COLO668 (cell line): ENCODE data around the gene BRF1.

ENCODE experiments used
- DNase-seq: peaks from one replicate; lab custom pipeline; 2025; ENCODE audit not compliant: unreplicated experiment; lab: John Stamatoyannopoulos, UW

The BRF1 gene

DNA sequence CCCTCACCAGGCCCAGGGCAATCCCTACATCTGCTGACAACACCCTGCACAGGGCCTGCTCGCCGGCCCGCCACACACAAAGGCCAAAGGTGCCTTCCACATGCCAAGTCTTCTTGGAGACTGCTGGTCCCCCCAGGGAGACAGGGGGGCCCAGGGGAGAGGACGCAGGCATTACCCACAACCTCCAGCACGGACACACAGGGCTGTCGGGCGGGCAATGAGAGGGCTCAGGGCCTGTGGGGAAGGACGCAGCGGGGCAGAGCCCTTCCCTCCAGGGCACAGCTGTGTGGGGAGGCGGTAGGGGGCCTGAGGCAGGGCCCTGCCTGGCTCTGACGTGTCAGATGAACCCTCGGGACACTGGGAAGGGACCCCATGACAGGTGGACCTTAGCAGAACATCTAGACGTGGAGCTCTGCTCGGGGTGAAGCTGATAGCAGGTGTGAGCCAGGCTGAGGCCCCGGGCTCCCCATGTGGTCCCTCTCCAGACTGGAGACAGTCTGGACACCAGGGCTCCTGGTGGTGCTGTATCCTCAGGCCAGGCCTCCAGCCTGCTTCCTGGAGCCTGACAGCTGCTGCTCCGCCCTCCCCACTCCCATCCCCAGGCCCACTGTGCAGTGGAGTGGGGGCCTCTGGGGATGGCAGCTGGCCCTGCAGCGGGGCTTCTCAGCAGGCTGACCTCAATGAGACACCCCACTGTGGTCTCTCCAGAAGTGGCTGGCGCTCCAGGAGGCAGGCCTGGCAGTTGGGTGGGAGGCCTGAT is 88.1 kb downstream of the BRF1 start:
- peak; percentile 38 for DNase-seq

DNA sequence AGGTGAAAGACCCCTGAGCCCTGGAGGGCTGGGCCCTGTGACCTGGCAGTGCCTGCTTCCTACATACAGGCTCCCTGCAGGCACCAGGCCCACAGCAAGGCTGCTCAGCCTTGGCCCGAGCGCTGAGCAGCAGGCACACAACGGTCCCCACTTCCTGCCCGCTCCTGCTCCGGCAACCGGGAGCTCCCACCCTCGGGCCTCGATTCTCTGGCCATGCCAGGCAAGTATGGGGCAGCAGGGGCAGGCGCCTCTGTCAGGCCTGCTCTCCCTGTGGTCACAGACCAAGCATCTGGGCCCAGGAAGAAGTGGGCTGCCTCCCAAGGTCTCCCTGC is 89.1 kb downstream of the BRF1 start:
- DNase-seq: no peak

DNA sequence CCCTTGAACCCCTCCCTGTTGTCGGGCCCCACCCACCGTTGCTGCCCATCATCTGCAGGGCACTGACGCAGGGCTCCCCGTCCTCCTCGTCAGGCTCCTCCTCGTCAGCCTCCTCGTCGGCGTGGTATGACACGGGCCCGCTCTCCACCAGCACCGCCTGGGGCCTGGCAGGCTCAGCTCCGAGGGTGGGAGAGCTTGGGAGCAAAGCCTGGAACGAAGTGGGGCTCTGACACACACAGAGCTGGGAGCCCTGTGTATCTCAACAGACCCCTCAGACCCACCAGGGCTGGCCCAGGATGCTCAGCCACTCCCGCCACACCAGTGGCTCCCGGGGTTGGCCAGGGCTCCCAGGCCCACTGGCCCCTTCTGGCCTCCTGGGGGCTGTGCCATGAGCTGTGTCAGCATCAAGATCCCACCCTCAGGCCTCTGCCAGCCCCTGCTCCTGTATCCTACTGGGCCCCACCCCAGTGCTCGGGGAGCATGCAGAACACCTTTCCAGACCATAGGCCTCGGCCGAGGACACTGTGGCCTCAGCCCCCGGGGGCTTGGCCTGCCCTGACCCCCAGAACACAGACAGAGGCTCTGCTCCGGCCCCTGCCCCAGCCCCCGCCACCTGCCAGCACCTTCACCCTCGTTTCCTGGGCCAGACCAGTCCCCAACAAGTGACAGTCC is 89.6 kb downstream of the BRF1 start:
- no peak for DNase-seq

DNA sequence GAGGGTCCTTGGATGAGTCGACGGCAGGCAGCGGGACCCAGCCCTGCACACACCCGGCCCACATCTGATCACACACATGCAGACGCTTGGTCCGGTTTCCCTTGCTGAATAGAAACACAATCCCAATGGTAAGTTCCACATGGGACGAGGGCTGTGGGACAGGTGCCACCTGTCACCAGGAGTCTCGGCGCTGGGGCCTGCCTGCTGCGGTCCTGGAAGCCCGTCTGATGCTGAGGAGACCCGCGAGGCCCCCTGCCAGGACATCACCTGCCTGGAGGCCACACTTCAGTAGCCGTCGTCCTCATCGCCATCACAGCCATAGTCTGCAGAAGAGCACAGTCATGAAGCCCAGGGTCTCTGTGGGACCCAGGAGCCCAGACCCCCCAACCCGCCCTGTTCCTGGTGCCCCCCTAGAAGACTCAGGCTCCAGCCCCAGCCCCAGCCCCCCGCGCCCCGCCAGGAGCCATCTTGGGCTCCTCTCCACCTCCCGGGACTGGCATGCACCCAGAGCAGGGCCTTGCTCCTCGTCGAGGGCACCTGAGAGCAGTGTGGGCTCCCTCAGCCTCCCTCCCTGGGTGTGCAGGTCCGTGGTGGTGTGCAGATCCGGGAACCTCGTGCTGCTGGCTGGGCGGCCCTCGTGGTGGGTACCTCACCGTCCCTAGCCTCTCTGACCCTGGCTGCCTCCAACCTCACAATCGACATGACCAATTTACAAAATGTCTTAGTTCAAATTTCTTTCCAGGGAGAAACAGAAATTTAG is 90.4 kb downstream of the BRF1 start:
- no peak for DNase-seq

DNA sequence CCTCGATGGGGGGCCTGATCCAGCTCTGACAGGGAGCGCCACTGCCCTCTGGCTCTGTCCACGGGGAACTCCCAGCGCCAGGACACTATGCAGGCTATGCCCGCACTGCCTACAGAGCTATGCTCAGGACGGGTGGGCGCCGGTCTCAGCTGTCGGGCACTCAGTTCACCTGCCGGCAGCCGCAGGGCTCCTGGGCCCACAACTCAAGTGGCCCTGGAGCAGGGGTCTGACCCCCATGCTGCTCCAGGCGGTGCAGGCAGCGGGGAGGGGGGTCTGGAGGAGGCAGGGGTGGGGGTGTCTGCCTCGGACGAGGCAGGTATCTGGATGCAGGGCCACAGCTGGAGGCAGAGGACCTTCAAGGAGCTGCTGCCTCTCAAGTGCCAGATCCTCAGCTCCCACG is 91.2 kb downstream of the BRF1 start:
- DNase-seq: no peak

DNA sequence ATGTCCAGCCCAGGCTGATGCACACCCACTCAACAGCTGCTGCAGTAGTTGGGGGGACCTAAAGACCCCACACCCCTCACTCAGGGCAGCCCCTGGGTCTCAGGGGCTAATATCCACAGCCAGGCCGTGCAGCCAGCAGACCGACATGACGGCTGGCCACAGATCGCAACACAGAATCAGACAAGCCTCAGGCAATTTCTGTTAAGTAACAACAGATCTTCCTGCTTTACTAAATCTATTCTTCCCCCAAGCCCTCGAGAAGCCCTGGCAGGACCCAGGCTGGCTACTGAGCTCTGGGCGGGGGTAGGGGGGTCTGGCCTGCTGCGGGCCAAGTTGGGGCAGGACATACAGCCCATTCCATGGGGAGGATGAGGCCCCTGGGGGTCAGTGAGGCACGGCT is 91.7 kb downstream of the BRF1 start:
- no peak for DNase-seq

DNA sequence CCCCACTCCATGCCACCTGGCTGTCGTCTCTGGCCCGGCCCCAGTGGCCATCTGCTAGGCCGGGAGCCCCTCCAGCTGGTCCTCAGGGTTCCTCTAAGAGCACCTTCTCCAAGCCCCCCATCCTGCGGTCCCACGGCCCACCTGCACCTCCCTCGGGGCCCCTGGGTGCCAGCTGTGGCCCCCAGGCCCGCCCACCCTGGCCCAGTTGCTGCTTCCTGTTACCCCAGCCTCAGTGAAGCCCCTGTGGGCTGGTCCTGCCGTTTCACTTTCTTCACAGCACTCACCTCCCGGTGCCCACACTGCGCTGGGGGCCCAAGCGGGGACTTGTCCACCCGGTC is 92.1 kb downstream of the BRF1 start:
- no peak for DNase-seq

DNA sequence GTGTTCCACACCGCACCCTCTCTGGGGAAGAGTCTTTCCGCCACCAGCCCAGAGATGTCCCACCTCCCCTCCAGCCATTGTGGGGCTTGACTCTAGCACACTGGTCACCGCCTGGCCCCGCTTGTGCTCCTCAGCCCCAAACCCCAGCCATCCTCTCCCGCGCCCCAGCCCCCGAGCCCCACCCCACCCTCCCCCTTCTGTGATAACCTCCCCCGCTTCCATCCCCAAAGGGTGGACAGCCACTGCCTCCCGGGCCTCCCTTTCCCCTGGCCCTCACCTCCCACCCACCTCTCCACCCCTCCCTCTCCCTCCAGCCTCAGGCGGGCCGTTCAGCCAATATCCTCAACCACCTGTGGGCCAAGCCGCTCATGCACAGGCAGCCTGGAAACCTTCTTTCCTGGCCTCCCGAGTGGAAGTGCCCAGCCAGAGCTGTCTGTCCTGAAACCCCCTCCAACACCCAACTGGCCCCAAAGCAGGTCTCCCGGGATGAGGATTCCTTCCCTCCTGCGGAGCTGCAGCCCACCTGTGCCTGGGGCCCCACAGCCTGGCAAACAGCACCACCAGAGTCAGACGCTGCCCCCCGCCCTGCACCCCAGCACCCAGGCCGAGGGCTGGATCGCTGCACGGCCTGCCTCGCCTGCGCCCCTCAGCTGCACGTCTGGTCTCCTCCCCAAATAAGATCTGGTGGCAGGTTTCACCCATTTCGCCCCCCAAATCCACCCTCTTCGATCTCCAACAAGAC is 92.6 kb downstream of the BRF1 start:
- no peak for DNase-seq

DNA sequence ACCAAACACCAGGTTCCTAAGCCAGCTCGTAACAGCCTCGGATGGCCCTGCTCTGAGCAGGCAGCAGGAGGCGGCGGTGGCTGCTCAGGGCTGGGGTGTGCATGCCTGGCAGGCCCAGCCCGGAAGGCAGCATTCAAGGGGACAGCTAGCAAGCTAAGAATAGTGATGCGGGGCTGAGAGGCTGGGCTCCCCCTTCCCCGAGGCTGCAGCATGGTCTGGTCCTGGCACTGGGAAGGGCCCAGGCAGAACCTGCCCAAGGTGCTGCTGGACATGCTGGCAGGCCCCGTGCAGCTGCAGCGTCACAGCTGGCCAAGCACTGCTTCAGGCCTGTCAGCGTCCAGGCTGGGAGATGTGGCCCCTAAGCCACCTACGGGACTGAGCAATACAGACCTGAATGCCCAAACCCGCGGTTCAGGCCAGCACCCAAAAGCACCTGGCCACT is 93.3 kb downstream of the BRF1 start:
- DNase-seq: peak; percentile 32

DNA sequence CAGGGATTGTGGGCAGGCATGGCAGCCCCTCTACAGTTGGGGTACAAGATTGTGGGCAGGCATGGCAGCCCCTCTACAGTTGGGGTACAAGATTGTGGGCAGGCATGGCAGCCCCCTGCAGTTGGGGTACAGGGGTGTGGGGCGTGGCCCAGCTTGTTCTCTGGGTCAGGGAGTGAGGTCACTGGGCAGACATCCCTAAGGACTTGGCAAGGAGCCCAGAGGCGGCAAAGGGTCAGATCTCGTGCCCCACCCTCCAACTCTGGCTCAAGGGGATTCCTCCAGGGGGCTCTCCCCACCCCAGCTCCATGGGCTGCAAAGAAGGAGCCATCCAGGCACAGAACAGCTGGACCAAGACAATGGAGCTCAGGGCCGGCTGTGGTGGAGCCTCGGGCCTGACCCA is 93.9 kb downstream of the BRF1 start:
- no peak for DNase-seq

DNA sequence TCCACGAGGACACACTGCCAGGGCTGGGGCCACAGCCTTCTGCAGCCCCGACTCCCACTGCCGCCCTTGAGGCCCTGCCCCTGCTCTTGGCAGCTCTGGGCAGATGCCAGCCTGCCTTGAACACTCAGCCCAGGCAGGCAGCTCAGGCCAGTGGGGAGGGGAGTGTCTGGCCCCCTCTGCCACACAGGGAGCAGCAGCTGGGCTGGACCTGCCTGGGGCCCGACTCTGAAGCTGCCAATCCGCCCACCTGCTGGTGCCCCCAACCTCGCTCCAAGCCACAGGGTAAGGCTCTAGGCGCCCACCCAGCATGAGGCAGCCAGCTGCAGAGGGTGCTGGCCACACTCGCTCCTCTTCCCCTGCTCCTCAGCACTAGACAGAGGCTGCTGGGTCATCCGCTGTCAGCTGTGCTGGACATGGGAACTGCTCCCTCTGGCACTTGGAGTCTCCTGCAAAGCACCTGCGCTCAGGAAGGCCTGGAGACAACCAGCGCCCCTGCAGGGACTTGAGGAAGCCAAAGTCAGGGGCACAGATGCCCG is 95.1 kb downstream of the BRF1 start:
- peak; percentile 26 for DNase-seq

DNA sequence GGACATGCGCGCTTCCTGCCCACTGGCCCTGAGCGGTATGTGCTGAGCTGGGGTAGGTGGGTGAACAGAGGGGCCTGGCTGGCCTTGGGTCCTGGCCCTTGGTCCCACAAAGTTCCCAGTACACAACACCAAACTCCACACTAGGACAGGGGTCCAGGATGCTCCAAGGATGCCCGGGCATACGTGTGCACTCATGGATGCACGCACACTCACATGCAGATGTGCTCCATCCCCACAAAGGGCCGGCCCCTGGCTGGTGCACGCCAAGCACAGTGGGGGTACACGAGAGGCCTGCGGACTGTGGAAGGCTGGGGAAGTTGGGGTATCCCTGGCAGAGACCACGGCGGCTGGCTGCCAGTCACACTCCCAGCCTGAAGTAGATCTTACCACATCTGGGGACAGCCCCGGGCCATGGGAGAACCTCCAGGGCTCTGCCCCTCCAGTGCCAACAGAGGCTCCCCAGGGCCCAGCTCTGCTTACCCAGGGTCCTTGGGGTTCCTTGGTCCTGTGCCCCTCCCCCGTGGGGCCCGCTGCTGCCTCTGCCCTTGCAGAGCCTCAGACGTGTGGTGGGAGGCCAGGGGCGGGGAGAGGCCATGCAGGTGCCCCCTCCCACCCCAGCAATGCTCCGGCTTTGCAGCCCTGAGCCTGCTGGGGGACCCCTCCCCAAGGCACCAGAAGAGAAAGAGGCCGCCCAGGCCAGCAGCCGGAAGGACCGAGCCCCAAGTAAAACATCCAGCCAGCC is 95.7 kb downstream of the BRF1 start:
- no peak for DNase-seq

DNA sequence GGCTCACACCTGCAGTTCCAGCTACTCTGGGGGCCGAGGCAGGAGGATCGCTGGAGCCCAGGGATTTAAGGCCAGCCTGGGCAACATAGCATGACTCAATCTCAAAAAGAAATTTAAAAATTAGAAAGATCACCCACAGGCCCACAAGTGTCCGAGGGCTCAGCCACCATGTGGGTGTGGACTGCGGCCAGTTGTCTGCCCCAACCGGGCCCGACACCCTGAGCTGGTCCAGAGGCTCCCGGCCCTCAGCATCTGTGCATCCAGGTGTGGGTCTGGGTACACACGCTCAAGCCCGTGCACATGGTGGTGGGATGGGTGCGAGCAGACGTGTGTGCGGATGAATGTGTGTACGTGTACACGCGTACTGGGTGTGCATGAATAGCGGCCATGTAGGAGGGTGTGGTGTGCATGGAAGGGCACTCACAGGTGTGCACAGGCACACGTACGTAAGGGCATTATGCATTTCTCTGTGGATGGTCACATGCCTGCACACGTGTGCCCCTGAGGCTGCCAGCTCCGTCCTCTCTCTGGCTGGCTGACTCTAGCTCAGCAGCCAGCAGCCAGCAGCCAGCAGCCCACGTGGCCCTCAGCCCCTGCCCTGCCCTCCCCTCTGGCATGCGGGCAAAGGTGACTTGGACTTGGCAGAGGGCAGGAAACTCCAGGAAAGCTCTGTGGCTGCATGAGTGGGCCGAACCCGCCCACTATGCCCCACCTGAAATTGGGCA is 96.4 kb downstream of the BRF1 start:
- peak; percentile 34 for DNase-seq

DNA sequence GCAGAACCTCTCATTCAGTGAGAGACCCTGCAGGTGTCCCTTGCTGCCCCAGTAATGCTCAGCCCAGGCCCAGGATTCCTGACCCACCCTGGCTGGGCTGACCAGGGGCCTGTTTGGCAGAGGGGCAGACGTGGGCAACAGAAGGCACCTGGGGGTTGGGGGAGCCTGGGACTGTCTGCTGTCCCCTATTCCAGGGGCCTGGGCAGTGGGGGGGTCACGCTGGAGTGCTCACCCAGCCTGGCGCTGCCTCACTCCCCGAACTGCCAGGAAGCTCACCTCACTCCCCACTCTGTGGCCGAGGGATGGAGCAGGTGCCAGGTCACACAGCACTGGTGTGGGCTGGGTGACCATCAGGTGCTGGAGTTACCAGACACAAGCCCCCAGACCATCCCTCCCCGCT is 97.1 kb downstream of the BRF1 start:
- no peak for DNase-seq

DNA sequence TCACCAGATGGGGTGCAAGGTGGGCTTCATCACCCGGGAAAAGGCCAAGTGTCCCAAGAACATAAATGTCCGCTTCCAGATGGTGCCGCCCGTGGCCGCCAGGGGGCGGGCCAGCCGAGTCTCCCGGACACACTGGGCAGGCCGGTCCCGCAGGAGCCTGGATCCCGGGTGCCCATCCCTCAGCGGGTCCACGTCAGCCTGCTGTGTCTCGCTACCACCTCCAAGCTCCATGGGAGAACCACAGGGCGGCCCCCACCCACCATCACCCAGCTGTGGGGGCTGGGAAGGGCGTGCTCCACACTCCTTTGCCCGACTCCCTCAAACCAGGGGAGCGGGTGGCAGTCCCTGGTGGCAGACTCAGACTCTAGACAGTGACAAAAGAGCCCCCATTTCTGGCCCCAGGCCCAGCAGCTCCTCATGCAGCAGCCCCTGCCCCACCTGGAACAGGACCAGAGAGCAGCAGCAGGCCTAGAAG is 97.7 kb downstream of the BRF1 start:
- DNase-seq: peak; percentile 74

DNA sequence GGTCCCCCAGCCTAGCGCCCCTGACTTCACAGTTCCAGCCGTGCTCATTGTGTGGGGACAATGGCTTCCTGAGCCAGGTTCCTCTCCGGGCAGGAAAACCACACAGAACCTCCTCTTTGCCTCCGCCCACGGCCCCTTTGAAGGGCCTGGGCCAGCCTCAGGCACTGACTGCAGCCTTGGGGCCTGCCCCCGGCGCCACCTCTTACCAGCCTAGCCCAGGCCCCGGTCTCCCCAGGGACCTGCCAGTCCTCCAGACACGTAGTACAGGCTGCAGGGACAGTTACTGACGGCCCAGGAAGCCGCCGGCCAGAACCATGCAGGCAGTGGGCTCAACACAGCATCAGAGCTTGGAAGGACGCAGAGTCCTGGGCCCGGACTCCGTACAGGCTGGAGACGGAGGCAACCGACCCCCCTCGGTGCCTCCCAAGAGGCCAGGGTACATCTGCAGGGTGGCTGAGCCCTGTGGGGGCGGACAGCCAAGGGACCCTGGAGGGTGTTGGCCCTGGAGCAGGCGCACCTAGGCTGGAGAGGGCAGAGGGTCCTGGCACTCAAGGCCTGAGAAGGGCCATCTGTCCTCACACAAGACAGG is 98.8 kb downstream of the BRF1 start:
- DNase-seq: peak; percentile 44

DNA sequence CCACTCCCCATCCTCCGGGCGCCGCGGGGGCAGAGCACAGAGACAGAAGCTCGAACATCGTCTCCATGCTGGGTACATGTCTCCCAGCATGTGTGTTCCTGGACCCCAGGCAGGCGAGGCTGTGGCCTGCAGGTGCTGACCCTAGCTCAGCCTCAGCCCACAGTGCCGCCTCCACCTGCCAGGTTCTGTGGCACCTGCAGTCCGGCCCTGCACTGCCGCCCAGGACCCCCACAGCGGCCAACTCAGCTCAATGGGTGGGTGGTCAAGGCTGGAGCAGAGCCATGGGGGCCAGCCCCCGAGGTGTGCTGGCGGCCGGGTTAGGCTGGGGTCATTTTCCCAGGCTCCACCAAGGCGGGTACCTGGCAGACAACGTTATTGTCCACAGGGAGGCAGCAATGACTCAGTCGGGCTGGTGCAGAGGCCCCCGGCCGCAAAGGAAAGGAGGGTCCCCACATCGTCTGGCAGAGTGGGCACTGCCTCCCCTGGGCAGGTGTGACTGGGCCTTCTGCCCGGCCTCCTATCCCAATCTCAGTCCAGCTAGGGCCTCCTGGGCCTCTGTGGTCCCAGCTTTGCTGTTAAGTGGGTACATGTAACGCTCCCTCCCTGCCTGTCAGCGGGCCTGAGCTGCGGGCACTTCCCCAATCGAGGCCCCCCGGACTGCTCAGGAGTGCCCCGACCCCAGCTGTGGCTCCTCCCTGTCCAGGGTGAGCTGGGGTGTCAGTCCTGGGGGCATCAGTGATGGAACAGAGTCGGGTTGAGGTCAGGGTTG is 99.5 kb downstream of the BRF1 start:
- DNase-seq: peak; percentile 25

DNA sequence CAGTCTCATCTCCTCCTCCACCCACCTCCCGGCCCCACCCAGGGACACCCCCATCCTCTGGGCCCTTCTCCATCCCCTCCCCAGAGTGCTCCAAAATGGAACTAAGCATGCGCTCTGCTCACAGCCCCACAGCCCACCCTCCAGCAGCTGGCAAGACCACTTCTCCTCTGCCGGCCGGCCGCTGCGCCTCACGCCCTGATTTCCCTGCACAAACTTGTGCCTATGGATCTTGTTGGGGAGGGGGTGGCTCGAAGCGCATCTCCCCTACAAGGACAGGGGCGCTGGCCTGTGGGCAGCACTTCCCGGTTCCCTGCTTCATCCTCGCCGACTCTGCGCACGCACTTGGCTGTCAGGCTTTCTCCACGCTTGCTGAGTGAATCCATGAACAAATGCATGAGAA is 100.2 kb downstream of the BRF1 start:
- DNase-seq: no peak

DNA sequence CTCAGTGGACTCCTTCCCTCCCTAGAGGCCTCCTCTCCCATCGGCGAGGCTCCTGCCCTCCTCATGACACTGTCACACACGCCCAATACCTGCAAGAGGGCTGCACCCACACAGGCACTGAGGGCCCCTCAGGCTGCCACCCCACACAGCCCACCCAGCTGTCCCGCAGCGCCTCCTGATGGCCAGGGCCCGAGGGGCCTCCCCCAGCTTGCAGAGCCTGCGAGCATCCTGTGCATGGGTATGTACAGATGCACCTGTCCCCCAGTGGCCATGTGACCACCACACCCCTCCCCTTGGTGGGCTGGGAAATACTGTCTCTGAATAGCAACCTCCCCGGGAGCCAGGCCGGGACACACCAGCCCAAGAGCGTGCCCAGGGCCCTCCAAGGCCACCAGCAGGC is 100.7 kb downstream of the BRF1 start:
- DNase-seq: peak; percentile 24
